Transverse colon (tissue), 4 donors: ENCODE data around the gene PAN3.

Source experiments
- CTCF ChIP-seq, 5 experiments: fragments of 200-600 bp in 3 of 5; fragments of 450-650 bp in 2 of 5; sonication (generic) in 3 of 5; IDR thresholded peaks; 1 replicate in 2 of 5; 2 replicates in 3 of 5; pipeline ENCODE4 v1.5.1; 2016 to 2017; ENCODE audit warnings: antibody characterized with exemption in 5 of 5, inconsistent platforms in 3 of 5, mild to moderate bottlenecking in 2 of 5, moderate library complexity in 1 of 5
- POLR2A ChIP-seq: fragments of 450-650 bp; IDR thresholded peaks from one replicate; pipeline ENCODE4 v1.6.1; 2016; ENCODE audit warnings: antibody characterized with exemption, mild to moderate bottlenecking, moderate library complexity
- POLR2AphosphoS5 ChIP-seq, 3 donors: sonication (generic); formaldehyde crosslinking; IDR thresholded peaks; one replicate each; pipeline ENCODE4 v1.6.1; 2016; ENCODE audit warnings: antibody characterized with exemption in 3 of 3

- TF ChIP-seq CTCF (IDR thresholded peaks at IDR 0.05), result no peak
- TF ChIP-seq POLR2A, result no peak
- no peak for TF ChIP-seq POLR2AphosphoS5 (IDR thresholded peaks at IDR 0.05)
Observed at GRCh38 chr13:28282451-28282850, 144.1 kb downstream of the PAN3 start.
